Glomerular endothelial cell (primary cell): ENCODE results near the gene ZNF93. TPM values are rescaled to one million over a fixed set of nuclear protein-coding genes. Genes with fewer than 3 reads are reported as not detected.
"Not testable (repeated sequence)": the region's sequence is repeated elsewhere in the genome, so short reads cannot be mapped to it uniquely, and the experiment has no call there.

ENCODE experiments used
- DNase-seq: peaks from one replicate; pipeline ENCODE4 v3.0.0-alpha.2; 2011; ENCODE audit warnings: low read depth, low spot score; ENCODE audit errors: extremely low read depth
- total RNA-seq: library from RNA; depleted of rRNA; stranded (reverse); fragments of >200 nt; gene quantifications from 2 replicates; pipeline ENCODE4 v1.2.3, GENCODE V29; 2015

The ZNF93 gene
- total RNA-seq, 1 donor from 2014 or later = 9.2 TPM

- DNase-seq = not testable (repeated sequence)
Observed at GRCh38 chr19:19933432-19934314, 32.9 kb downstream of the ZNF93 start.

GRCh38 chr19:19937403-19937802 lies 36.7 kb downstream of the ZNF93 start:
- no peak for DNase-seq

GRCh38 chr19:19938449-19938848 lies 37.7 kb downstream of the ZNF93 start:
- no peak for DNase-seq

GRCh38 chr19:19943848-19944582 lies 43.3 kb downstream of the ZNF93 start:
- no peak for DNase-seq

- no peak for DNase-seq
Observed at GRCh38 chr19:19944583-19944880, 43.8 kb downstream of the ZNF93 start.

- DNase-seq = no peak
Observed at GRCh38 chr19:19946226-19946625, 45.5 kb downstream of the ZNF93 start.

- no peak for DNase-seq
Observed at GRCh38 chr19:19948800-19949199, 48.1 kb downstream of the ZNF93 start.

- no peak for DNase-seq
Observed at GRCh38 chr19:19955208-19955607, 54.5 kb downstream of the ZNF93 start.

GRCh38 chr19:19956434-19957075 lies 55.8 kb downstream of the ZNF93 start:
- DNase-seq = no peak

- not testable (repeated sequence) for DNase-seq
Observed at GRCh38 chr19:19957766-19958165, 57.0 kb downstream of the ZNF93 start.

- peak; percentile 20 for DNase-seq
Observed at GRCh38 chr19:19959151-19959799, 58.5 kb downstream of the ZNF93 start.

- no peak for DNase-seq
Observed at GRCh38 chr19:19964416-19964815, 63.7 kb downstream of the ZNF93 start.

- DNase-seq = not testable (repeated sequence)
Observed at GRCh38 chr19:19966126-19966525, 65.4 kb downstream of the ZNF93 start.

- DNase-seq = no peak
Observed at GRCh38 chr19:19966862-19967261, 66.1 kb downstream of the ZNF93 start.

Other genes with a start within 250 kb of the ZNF93 start
- gene ATP13A1, start 237.3 kb upstream of the ZNF93 start, total RNA-seq = 191 and 275 TPM in 2 replicates
- 6.1 and 9.4 TPM in 2 replicates for gene ZNF101, start 232.1 kb upstream of the ZNF93 start, total RNA-seq
- 2.5 and 5.5 TPM in 2 replicates for gene ZNF14, start 167.8 kb upstream of the ZNF93 start, total RNA-seq
- 17.0 and 22.2 TPM in 2 replicates for gene ZNF506, start 79.2 kb upstream of the ZNF93 start, total RNA-seq
- gene ZNF253, start 35.1 kb upstream of the ZNF93 start, total RNA-seq = 6.7 and 8.3 TPM in 2 replicates
- gene ZNF682, start 138.6 kb downstream of the ZNF93 start, total RNA-seq = 3.2 and 5.9 TPM in 2 replicates
- gene ZNF90, start 177.1 kb downstream of the ZNF93 start, total RNA-seq = 0.87 and 1.8 TPM in 2 replicates